H1 (cell line): ENCODE data around the gene TUBB1.

Experiments used
- CTCF ChIP-seq, 3 experiments: IDR thresholded peaks; 1 replicate in 2 of 3; 2 replicates in 1 of 3; pipeline versions ENCODE4 v1.5.1 to v1.6.1; 2011; ENCODE audit warnings: low read length in 3 of 3, mild to moderate bottlenecking in 3 of 3, inconsistent platforms in 2 of 3, low read depth in 1 of 3, moderate library complexity in 1 of 3; ENCODE audit not compliant: insufficient read depth in 1 of 3; ENCODE audit errors: control extremely low read depth in 1 of 3
- EZH2 ChIP-seq: fragments of 200-600 bp; sonication (generic); IDR thresholded peaks from 2 replicates; pipeline ENCODE4 v1.7.1; 2012; ENCODE audit warnings: low read depth, mild to moderate bottlenecking, moderate library complexity, low read length, inconsistent platforms; ENCODE audit not compliant: severe bottlenecking
- POLR2A ChIP-seq, 2 experiments: IDR thresholded peaks; 1 replicate in 1 of 2; 2 replicates in 1 of 2; pipeline ENCODE4 v1.6.1; 2011; ENCODE audit warnings: low read depth in 2 of 2, low read length in 2 of 2, mild to moderate bottlenecking in 2 of 2; ENCODE audit errors: control extremely low read depth in 1 of 2

GRCh38 chr20:59069026-59069425, 49.8 kb downstream of the TUBB1 start:
- no peak for TF ChIP-seq POLR2A (IDR thresholded peaks at IDR 0.05; ENCODE audit: control extremely low read depth in 1 of 2, low read depth in 2 of 2, low read length in 2 of 2)
- TF ChIP-seq CTCF (IDR thresholded peaks at IDR 0.05; ENCODE audit: control extremely low read depth in 1 of 3, insufficient read depth in 1 of 3, low read depth in 1 of 3, low read length in 3 of 3) = no peak
- no peak for TF ChIP-seq EZH2
